Left ventricle myocardium inferior (tissue), 1 donor: ENCODE measurements around the gene DUSP1. TPM values are rescaled to one million over a fixed set of nuclear protein-coding genes. Genes with fewer than 3 reads are reported as not detected.
"Not testable (repeated sequence)": the region's sequence is repeated elsewhere in the genome, so short reads cannot be mapped to it uniquely, and the experiment has no call there.

Experiments used
- DNase-seq: peaks from one replicate; pipeline ENCODE4 v3.0.0-alpha.2; 2020
- H3K27ac ChIP-seq: fragments of 200-600 bp; replicated peaks from 2 replicates; pipeline ENCODE4 v1.8.0; 2021
- H3K27me3 ChIP-seq: fragments of 200-600 bp; 2 replicates; pipeline ENCODE4 v1.8.0; 2021; ENCODE audit warnings: low read depth
- H3K36me3 ChIP-seq: fragments of 200-600 bp; 2 replicates; pipeline ENCODE4 v1.8.0; 2021
- H3K4me1 ChIP-seq: fragments of 200-600 bp; 2 replicates; pipeline ENCODE4 v1.8.0; 2021
- H3K4me3 ChIP-seq: fragments of 200-600 bp; 2 replicates; pipeline ENCODE4 v1.8.0; 2021; ENCODE audit warnings: mild to moderate bottlenecking, moderate library complexity
- H3K9me3 ChIP-seq: fragments of 200-600 bp; replicated peaks from 2 replicates; pipeline ENCODE4 v1.8.0; 2021
- CTCF ChIP-seq: fragments of 200-600 bp; IDR thresholded peaks from 2 replicates; pipeline ENCODE4 v1.8.0; 2021; ENCODE audit warnings: antibody characterized with exemption, mild to moderate bottlenecking, borderline replicate concordance
- intact Hi-C: fragments of 100-400 bp; cut with micrococcal nuclease; formaldehyde crosslinking; loops from one replicate; pipeline ENCODE4 v1.11.0; 2022
- total RNA-seq: library from RNA; stranded (reverse); fragmentation: NEBNext Ultra II Directional; extraction: Animal tissue kit (Norgen Biotek cat#: 25700); gene quantifications from one replicate; pipeline ENCODE4 v1.2.1, GENCODE V29; 2021
- donor health status: DM: no; HTN: yes; CAD: no; lungs with severe emphysema.

DUSP1 gene
- total RNA-seq, 1 donor from 2014 or later, result 85.0 TPM

GRCh38 chr5:172785429-172786088 is 14.6 kb upstream of the DUSP1 start:
- H3K4me3 ChIP-seq, result no peak overlapping the region
- no peaks in the 10 kb centered on the region for H3K36me3 ChIP-seq
- H3K27ac ChIP-seq, result no peak overlapping the region
- H3K9me3 ChIP-seq, result no peaks in the 10 kb centered on the region
- no peaks in the 10 kb centered on the region for H3K27me3 ChIP-seq
- DNase-seq, result no peak
- peaks cover 25% of the 10 kb centered on the region for H3K4me1 ChIP-seq
- TF ChIP-seq CTCF, result no peak
- intact Hi-C loops, result no loop called here

- H3K36me3 ChIP-seq, H3K27me3 ChIP-seq, intact Hi-C loops, H3K27ac ChIP-seq, H3K4me3 ChIP-seq, H3K9me3 ChIP-seq, DNase-seq: not testable (repeated sequence)
- H3K4me1 ChIP-seq, result peaks cover 14% of the 10 kb centered on the region
Measured at GRCh38 chr5:172784162-172784561, 13.2 kb upstream of the DUSP1 start.

GRCh38 chr5:172783319-172783718 is 12.3 kb upstream of the DUSP1 start:
- H3K4me3 ChIP-seq, H3K9me3 ChIP-seq, H3K27ac ChIP-seq, H3K36me3 ChIP-seq, H3K4me1 ChIP-seq, intact Hi-C loops, H3K27me3 ChIP-seq, DNase-seq: not testable (repeated sequence)

DNA sequence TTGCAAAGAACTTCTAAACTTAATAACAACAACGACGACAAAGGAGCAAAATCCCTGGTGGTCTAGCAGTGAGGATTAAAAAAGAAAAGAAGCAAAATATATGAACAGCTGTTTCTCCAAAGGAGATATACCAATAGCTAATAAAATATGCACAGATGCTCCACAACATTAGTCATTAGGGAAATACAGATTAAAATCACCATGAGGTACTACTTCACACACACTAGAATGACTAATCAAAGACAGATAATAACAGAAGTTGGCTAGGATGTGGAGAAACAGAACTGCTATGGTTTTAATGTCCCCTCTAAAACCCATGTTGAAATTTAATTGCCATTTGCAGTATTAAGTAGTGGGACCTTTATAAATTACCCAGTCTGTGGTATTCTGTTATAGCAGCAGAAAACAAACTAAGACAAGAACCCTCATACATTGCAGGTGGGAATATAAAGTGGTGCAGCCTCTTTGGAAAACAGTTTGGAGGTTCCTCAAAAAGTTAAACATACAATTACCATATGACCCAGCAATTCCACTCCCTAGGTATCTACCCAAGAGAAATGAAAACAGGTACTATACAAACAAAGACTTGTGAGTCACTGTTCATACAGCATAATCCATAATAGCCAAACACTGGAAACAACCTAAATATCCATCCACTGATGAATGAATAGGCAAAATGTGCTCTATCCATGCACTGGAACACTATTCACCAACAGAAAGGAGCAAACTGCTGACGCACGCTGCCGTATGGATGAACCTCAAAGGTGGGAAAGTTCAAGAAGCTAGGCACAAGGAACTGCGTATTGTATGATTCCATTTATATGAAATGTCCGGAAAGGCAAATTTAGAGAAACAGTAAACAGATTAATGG is 11.4 kb upstream of the DUSP1 start:
- Histone ChIP-seq H3K4me1 (peaks cover 10% of the 10 kb centered on the region), H3K9me3 (no peaks in the 10 kb centered on the region), H3K27ac (no peak overlapping the region), H3K4me3 (no peak overlapping the region), H3K27me3 (no peaks in the 10 kb centered on the region), H3K36me3 (no peaks in the 10 kb centered on the region)
- no peak for DNase-seq
- intact Hi-C loops, result no loop called here
- TF ChIP-seq CTCF, result no peak

GRCh38 chr5:172779691-172780341 is 8.8 kb upstream of the DUSP1 start:
- no peak for DNase-seq
- intact Hi-C loops, result loop anchor here (10.0 kb wide), 1 partner anchor 155 kb away; no protein-coding TSS in a partner anchor
- Histone ChIP-seq H3K36me3 (no peaks in the 10 kb centered on the region), H3K9me3 (no peaks in the 10 kb centered on the region), H3K4me3 (no peak overlapping the region), H3K27me3 (no peaks in the 10 kb centered on the region), H3K27ac (no peak overlapping the region), H3K4me1 (peaks cover 16% of the 10 kb centered on the region)
- no peak for TF ChIP-seq CTCF

DNA sequence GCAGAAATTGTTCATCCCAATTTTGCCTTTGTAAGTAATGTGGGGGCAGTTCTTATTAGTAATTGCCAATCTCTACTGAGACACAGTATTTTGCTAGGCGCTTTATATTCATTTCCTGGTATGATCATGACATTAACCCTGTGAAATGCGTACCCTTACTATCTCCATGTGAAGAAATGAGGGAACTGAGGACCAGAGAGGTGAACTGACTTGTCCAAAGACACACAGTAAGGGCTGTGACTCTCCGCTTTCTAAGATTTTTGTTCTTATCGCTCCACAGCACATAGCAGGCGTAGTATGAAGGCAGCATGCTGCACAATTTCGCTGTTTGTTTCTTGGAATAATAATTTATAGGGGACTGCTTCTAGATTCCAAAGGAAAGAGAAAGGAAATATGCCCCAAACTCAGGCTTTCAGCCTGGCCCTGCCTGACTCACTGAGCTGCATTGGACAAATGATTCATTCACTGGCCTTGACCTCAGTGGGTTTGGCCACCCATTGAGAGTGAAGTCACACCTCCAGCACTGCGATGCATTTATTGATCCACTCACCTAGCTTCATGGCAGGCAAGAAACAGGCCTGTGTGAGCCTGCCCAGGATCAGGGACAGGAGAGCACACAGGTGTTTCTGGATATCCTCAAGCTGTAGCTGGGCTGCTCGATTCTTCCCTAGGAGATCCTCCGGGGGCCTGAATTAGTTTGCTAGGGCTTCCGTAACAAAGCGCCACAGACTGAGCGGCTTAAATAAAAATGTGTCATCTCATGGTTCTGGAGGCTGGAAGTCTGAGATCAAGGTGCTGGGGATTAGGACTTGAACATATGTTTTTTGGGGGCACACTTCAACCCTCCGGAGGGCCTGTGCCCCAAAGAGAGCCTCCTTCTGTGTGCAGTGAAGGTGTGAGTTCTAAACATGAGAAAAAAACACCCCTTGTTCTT is 7.2 kb upstream of the DUSP1 start:
- intact Hi-C loops, result loop anchor here (10.0 kb wide), 1 partner anchor 157 kb away; no protein-coding TSS in a partner anchor
- no peak for DNase-seq
- Histone ChIP-seq H3K27me3 (no peaks in the 10 kb centered on the region), H3K4me1 (peaks cover 16% of the 10 kb centered on the region), H3K36me3 (no peaks in the 10 kb centered on the region), H3K4me3 (no peak overlapping the region), H3K9me3 (no peaks in the 10 kb centered on the region), H3K27ac (peak overlapping the region; percentile 68)
- TF ChIP-seq CTCF, result no peak
